ENCODE measurements around the gene RUSF1. TPM values are rescaled to one million over a fixed set of nuclear protein-coding genes. Genes with fewer than 3 reads are reported as not detected.
"Not testable (repeated sequence)": the region's sequence is repeated elsewhere in the genome, so short reads cannot be mapped to it uniquely, and the experiment has no call there.

RUSF1 gene
- total and polyA plus RNA-seq, 2 experiments from 2014 or later = 34.6 to 74.0 TPM

DNA sequence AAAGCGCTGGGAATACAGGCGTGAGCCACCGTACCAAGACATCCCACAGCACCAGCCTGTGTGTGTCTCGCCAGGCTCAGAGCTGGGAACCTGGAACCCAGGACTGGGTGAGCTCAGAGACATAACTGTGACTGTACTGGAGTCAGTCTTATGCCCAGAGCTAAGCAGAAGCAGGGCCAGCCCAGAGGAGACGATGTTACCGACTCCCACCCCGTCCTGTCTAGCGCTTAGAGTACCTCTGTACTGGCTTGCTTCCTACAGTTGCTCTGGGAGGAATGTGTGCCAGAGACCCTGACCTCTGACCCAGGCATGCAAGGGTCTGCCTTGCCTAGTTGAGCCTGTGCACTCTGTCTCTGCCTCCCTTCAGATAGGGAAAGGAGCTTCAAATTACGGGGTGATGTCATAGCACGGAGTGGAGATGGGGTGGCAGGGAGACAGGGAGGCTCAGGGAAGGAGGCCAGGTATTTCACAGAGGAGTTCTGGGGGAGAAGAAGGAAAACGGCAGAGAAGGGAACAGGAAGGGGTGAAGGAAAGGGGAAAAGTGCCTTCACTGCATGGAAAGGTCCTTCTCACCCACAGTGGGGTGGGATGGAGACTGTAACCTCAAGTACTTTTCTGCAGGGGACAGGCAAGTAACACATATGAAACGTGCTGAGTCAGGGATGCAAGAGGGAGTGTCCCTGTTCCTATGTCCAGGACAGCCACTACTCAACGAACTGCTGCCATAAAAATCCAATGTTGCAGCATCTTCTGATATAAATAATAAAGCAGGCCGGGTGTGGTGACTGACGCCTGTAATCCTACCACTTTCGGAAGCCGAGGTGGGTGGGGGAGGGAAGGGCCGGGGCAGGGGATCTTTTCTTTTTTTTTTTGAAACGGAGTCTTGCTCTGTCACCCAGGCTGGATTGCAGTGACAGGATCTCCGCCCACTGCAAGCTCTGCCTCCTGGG, 54.7 kb downstream of the RUSF1 start:
- TF ChIP-seq EZH2phosphoT487 (IDR thresholded peaks at IDR 0.05; ENCODE audit: insufficient read depth, low read depth) = no peak
- TF ChIP-seq EZH2 (IDR thresholded peaks at IDR 0.05; ENCODE audit: insufficient read depth, poor library complexity, severe bottlenecking) = no peak
- Histone ChIP-seq H3K4me2 (ENCODE audit: unreplicated experiment) (peak overlapping the region; percentile 49), H2AFZ (no peak overlapping the region; the same call in 1 of the 2 replicates), H3K36me3 (ENCODE audit: low read depth) (no peaks in the 10 kb centered on the region), H3K27me3 (replicated peaks; ENCODE audit: insufficient read depth) (no peaks in the 10 kb centered on the region), H3K4me1 (ENCODE audit: insufficient read depth) (peaks cover 56% of the 10 kb centered on the region), H3K9ac (peak overlapping the region; percentile 70), H3K4me3 (peak overlapping the region; percentile 52), H3K27ac (peak overlapping the region; percentile 94), H3F3A (ENCODE audit: insufficient read depth) (peaks cover 33% of the 10 kb centered on the region), H3K79me2 (ENCODE audit: insufficient read depth) (peaks cover 52% of the 10 kb centered on the region), H3K9me2 (ENCODE audit: insufficient read depth) (no peaks in the 10 kb centered on the region), H4K20me1 (ENCODE audit: insufficient read depth) (no peaks in the 10 kb centered on the region), H3K9me3 (ENCODE audit: low read depth) (no peaks in the 10 kb centered on the region)
- WGBS, 2 experiments (ENCODE audit: low coverage in 1 of 2, low lambda C conversion rate in 2 of 2, missing lambda C conversion rate in 2 of 2) = 11 to 13% methylated on average over 17 to 20 of the region's 20 CpGs
- in situ Hi-C loops (cut with MboI) = no loop called here
- DNase-seq = peak; percentile 75

GRCh38 chr16:31452631-31453106, 55.5 kb downstream of the RUSF1 start:
- Histone ChIP-seq H3K4me3 (peak overlapping the region; percentile 52), H3K27ac (peak overlapping the region; percentile 94), H3K79me2 (ENCODE audit: insufficient read depth) (peaks cover 44% of the 10 kb centered on the region), H3K9me3 (ENCODE audit: low read depth) (no peaks in the 10 kb centered on the region), H3F3A (ENCODE audit: insufficient read depth) (peaks cover 33% of the 10 kb centered on the region), H3K9ac (peak overlapping the region; percentile 70), H3K27me3 (replicated peaks; ENCODE audit: insufficient read depth) (no peaks in the 10 kb centered on the region), H4K20me1 (ENCODE audit: insufficient read depth) (no peaks in the 10 kb centered on the region), H3K4me2 (ENCODE audit: unreplicated experiment) (peak overlapping the region; percentile 49), H3K9me2 (ENCODE audit: insufficient read depth) (no peaks in the 10 kb centered on the region), H3K36me3 (ENCODE audit: low read depth) (no peaks in the 10 kb centered on the region), H3K4me1 (ENCODE audit: insufficient read depth) (peaks cover 54% of the 10 kb centered on the region), H2AFZ (peak overlapping the region; percentile 30; the same call in 1 of the 2 replicates)
- TF ChIP-seq EZH2phosphoT487 (IDR thresholded peaks at IDR 0.05; ENCODE audit: insufficient read depth, low read depth) = no peak
- no peak for TF ChIP-seq EZH2 (IDR thresholded peaks at IDR 0.05; ENCODE audit: insufficient read depth, poor library complexity, severe bottlenecking)
- DNase-seq = peak; percentile 91
- WGBS, 2 experiments (ENCODE audit: low coverage in 1 of 2, low lambda C conversion rate in 2 of 2, missing lambda C conversion rate in 2 of 2) = 29 to 41% methylated on average over 2 to 3 of the region's 3 CpGs
- in situ Hi-C loops (cut with MboI) = no loop called here

DNA sequence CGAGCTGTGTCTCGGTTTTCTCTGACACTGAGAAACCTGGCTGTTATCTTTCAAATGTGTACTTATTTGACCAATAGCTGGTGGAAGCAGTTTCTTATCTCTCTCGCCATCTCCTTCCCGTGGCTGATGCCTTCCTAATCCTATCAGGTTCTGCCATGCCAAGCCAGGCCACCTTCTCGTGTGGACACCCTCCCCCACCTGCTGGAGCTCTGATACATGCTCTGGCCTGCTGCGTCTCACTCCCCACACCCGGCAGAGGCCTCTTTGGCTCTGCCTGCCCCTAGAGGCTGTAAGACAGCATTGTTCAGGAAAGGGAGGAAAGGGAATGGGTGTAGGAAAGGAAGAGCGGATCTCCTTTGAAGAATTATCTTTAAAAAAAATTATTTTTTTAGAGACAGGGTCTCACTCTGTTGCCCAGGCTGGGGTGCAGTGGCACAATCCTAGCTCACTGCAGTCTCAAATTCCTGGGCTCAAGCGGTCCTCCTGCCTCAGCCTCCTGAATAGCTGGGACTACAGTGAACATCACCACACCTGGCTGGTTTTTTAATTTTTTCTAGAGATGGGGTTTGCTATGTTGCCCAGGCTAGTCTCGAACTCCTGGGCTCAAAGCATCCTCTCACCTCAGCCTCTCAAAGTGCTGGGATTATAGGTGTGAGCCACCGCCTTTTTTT, 56.4 kb downstream of the RUSF1 start:
- no peak overlapping the region for H3K4me3 ChIP-seq
- peak; percentile 89 for DNase-seq
- WGBS, 2 experiments (ENCODE audit: low coverage in 1 of 2, low lambda C conversion rate in 2 of 2, missing lambda C conversion rate in 2 of 2) = 50 to 53% methylated on average over 11 of the region's 11 CpGs
- H2AFZ ChIP-seq = 0 out of 2 replicates have a peak overlapping the region, but pooled peaks have one; percentile 3
- peaks cover 33% of the 10 kb centered on the region for H3F3A ChIP-seq (ENCODE audit: insufficient read depth)
- in situ Hi-C loops (cut with MboI) = no loop called here
- H3K9me2 ChIP-seq (ENCODE audit: insufficient read depth) = no peaks in the 10 kb centered on the region
- H3K4me1 ChIP-seq (ENCODE audit: insufficient read depth) = peaks cover 45% of the 10 kb centered on the region
- peak overlapping the region; percentile 94 for H3K27ac ChIP-seq
- H3K27me3 ChIP-seq (replicated peaks; ENCODE audit: insufficient read depth) = no peaks in the 10 kb centered on the region
- H4K20me1 ChIP-seq (ENCODE audit: insufficient read depth) = no peaks in the 10 kb centered on the region
- H3K9me3 ChIP-seq (ENCODE audit: low read depth) = no peaks in the 10 kb centered on the region
- peak overlapping the region; percentile 64 for H3K9ac ChIP-seq
- H3K4me2 ChIP-seq (ENCODE audit: unreplicated experiment) = peak overlapping the region; percentile 49
- H3K79me2 ChIP-seq (ENCODE audit: insufficient read depth) = peaks cover 35% of the 10 kb centered on the region
- no peak for TF ChIP-seq EZH2 (IDR thresholded peaks at IDR 0.05; ENCODE audit: insufficient read depth, poor library complexity, severe bottlenecking)
- TF ChIP-seq EZH2phosphoT487 (IDR thresholded peaks at IDR 0.05; ENCODE audit: insufficient read depth, low read depth) = no peak
- H3K36me3 ChIP-seq (ENCODE audit: low read depth) = no peaks in the 10 kb centered on the region

- Histone ChIP-seq H4K20me1 (ENCODE audit: insufficient read depth) (no peaks in the 10 kb centered on the region), H3K27me3 (replicated peaks; ENCODE audit: insufficient read depth) (no peaks in the 10 kb centered on the region), H3K79me2 (ENCODE audit: insufficient read depth) (peaks cover 29% of the 10 kb centered on the region), H3K4me3 (no peak overlapping the region), H3K36me3 (ENCODE audit: low read depth) (no peaks in the 10 kb centered on the region), H2AFZ (0 out of 2 replicates have a peak overlapping the region, but pooled peaks have one; percentile 3), H3K9ac (peak overlapping the region; percentile 33; the same call in 1 of the 2 replicates), H3K4me2 (ENCODE audit: unreplicated experiment) (peak overlapping the region; percentile 49), H3K9me2 (ENCODE audit: insufficient read depth) (no peaks in the 10 kb centered on the region), H3K9me3 (ENCODE audit: low read depth) (no peaks in the 10 kb centered on the region), H3K4me1 (ENCODE audit: insufficient read depth) (peaks cover 40% of the 10 kb centered on the region), H3F3A (ENCODE audit: insufficient read depth) (peaks cover 33% of the 10 kb centered on the region), H3K27ac (no peak overlapping the region)
- TF ChIP-seq EZH2phosphoT487 (IDR thresholded peaks at IDR 0.05; ENCODE audit: insufficient read depth, low read depth) = no peak
- WGBS, 2 experiments (ENCODE audit: low coverage in 1 of 2, low lambda C conversion rate in 2 of 2, missing lambda C conversion rate in 2 of 2) = 77 to 84% methylated on average over 5 of the region's 5 CpGs
- no peak for DNase-seq
- in situ Hi-C loops (cut with MboI) = no loop called here
Observed at GRCh38 chr16:31451201-31451600, 57.0 kb downstream of the RUSF1 start.

DNA sequence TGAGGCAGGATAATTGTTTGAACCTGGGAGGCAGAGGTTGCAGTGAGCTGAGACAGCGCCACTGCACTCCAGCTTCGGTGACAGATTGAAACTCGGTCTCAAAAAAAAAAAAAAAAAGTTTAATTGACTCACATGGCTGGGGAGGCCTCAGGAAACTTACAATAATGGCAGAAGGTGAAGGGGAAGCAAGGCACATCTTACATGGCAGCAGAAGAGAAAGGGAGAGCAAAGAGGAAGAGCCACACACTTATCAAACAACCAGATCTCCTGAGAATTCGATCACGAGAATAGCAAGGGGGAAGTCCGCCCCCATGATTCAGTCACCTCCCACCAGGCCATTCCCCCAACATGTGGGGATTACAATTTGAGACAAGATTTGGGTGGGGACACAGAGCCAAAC, 62.3 kb downstream of the RUSF1 start:
- WGBS, 2 experiments (ENCODE audit: low coverage in 1 of 2, low lambda C conversion rate in 2 of 2, missing lambda C conversion rate in 2 of 2) = 63 to 65% methylated on average over 6 of the region's 6 CpGs
- not testable (repeated sequence) for H4K20me1 ChIP-seq (ENCODE audit: insufficient read depth); H3K9me3 ChIP-seq (ENCODE audit: low read depth); H2AFZ ChIP-seq; H3K36me3 ChIP-seq (ENCODE audit: low read depth); H3K4me2 ChIP-seq (ENCODE audit: unreplicated experiment); H3F3A ChIP-seq (ENCODE audit: insufficient read depth); H3K79me2 ChIP-seq (ENCODE audit: insufficient read depth); H3K9ac ChIP-seq; H3K4me3 ChIP-seq; H3K9me2 ChIP-seq (ENCODE audit: insufficient read depth); H3K4me1 ChIP-seq (ENCODE audit: insufficient read depth); H3K27ac ChIP-seq; H3K27me3 ChIP-seq (replicated peaks; ENCODE audit: insufficient read depth); DNase-seq
- in situ Hi-C loops (cut with MboI) = loop anchor here (10.0 to 25.0 kb wide), 2 partner anchors 241 to 459 kb away; partner anchors contain the start of genes HSD3B7 and PYCARD
